H1 (cell line): ENCODE data around the gene SSC5D. TPM values are rescaled to one million over a fixed set of nuclear protein-coding genes. Genes with fewer than 3 reads are reported as not detected.

ENCODE experiments used
- CTCF ChIA-PET: fragments of 300-600 bp; sonication (Branson Sonifier 250); formaldehyde crosslinking; loops from one replicate; lab custom pipeline; 2021; ENCODE audit not compliant: partially characterized antibody; lab: Charles Lee
- POLR2A ChIA-PET: fragments of 300-600 bp; sonication (Branson Sonifier 250); formaldehyde crosslinking; loops from one replicate; lab custom pipeline; 2021; ENCODE audit warnings: inconsistent platforms; ENCODE audit not compliant: partially characterized antibody; lab: Charles Lee
- DNase-seq, 2 experiments: peaks; one replicate each; pipeline versions ENCODE4 v3.0.0 to v3.0.0-alpha.2; 2010 to 2022; ENCODE audit warnings: low spot score in 2 of 2, low read depth in 1 of 2, mixed read lengths in 1 of 2
- FAIRE-seq: peaks from 2 replicates; lab custom pipeline; 2011; peaks lifted over from hg19 to GRCh38; lab: Jason Lieb, UNC
- H2AFZ ChIP-seq: 2 replicates; pipeline ENCODE4 v1.8.1; 2012; ENCODE audit warnings: low read length, inconsistent platforms
- H2AK5ac ChIP-seq: 2 replicates; pipeline ENCODE4 v1.6.1; 2013; ENCODE audit warnings: low read depth, low read length
- H2BK120ac ChIP-seq: replicated peaks from 2 replicates; pipeline ENCODE3; 2013; ENCODE audit warnings: low read depth, low read length, inconsistent platforms
- H2BK12ac ChIP-seq: 2 replicates; pipeline ENCODE4 v1.6.1; 2013; ENCODE audit warnings: low read depth, low read length
- H2BK15ac ChIP-seq: 2 replicates; pipeline ENCODE4 v1.6.1; 2013; ENCODE audit warnings: low read length
- H2BK20ac ChIP-seq: 2 replicates; pipeline ENCODE4 v1.6.1; 2013; ENCODE audit warnings: low read length
- H2BK5ac ChIP-seq: 2 replicates; pipeline ENCODE4 v1.6.1; 2013; ENCODE audit warnings: low read depth, low read length
- H3K14ac ChIP-seq: 2 replicates; pipeline ENCODE4 v1.6.1; 2013; ENCODE audit warnings: inconsistent platforms; ENCODE audit not compliant: insufficient read length
- H3K18ac ChIP-seq: 2 replicates; pipeline ENCODE4 v1.6.1; 2013; ENCODE audit warnings: low read length; ENCODE audit errors: extremely low read depth
- H3K23ac ChIP-seq: 2 replicates; pipeline ENCODE4 v1.6.1; 2013; ENCODE audit warnings: inconsistent platforms; ENCODE audit not compliant: insufficient read length
- H3K23me2 ChIP-seq: 2 replicates; pipeline ENCODE4 v1.6.1; 2013; ENCODE audit warnings: low read depth, low read length
- H3K27ac ChIP-seq: 2 replicates; pipeline ENCODE4 v1.6.1; 2011; ENCODE audit warnings: low read depth, low read length, inconsistent platforms
- H3K27me3 ChIP-seq, 4 experiments: replicated peaks in 1 of 4; 1 replicate in 1 of 4; 2 replicates in 3 of 4; pipeline versions ENCODE4 v1.6.1 to v1.8.1; 2011 to 2013; ENCODE audit warnings: low read length in 3 of 4, mild to moderate bottlenecking in 3 of 4, inconsistent platforms in 2 of 4, mixed read lengths in 2 of 4, moderate library complexity in 1 of 4; ENCODE audit not compliant: control insufficient read depth in 3 of 4, insufficient read depth in 3 of 4; ENCODE audit errors: extremely low read depth in 1 of 4
- H3K36me3 ChIP-seq, 4 experiments: 2 replicates each; pipeline versions ENCODE4 v1.6.1 to v1.8.1; 2011 to 2013; ENCODE audit warnings: mild to moderate bottlenecking in 4 of 4, low read length in 3 of 4, moderate library complexity in 2 of 4, control low read depth in 1 of 4, inconsistent platforms in 1 of 4; ENCODE audit not compliant: insufficient read depth in 4 of 4, control insufficient read depth in 2 of 4
- H3K4ac ChIP-seq: replicated peaks from 2 replicates; pipeline ENCODE3; 2013; ENCODE audit warnings: low read length, low read depth, mixed read lengths, inconsistent platforms; ENCODE audit not compliant: insufficient read length
- H3K4me1 ChIP-seq, 4 experiments: replicated peaks in 1 of 4; 1 replicate in 1 of 4; 2 replicates in 3 of 4; pipeline versions ENCODE4 v1.6.1 to v1.8.1; 2011 to 2013; ENCODE audit warnings: low read length in 3 of 4, inconsistent platforms in 2 of 4, mixed read lengths in 1 of 4; ENCODE audit not compliant: insufficient read depth in 4 of 4, control insufficient read depth in 3 of 4
- H3K4me2 ChIP-seq, 2 experiments: 2 replicates each; pipeline versions ENCODE4 v1.6.1 to v1.8.1; 2011 to 2013; ENCODE audit warnings: low read depth in 2 of 2, low read length in 2 of 2, control low read depth in 1 of 2, inconsistent platforms in 1 of 2, mild to moderate bottlenecking in 1 of 2; ENCODE audit not compliant: insufficient read depth in 1 of 2
- H3K4me3 ChIP-seq, 4 experiments: fragments of 200-600, 300-600 bp in 1 of 4; sonication (generic), shearing (Covaris generic), sonication (Bioruptor Twin) in 1 of 4; 2 replicates each; pipeline versions ENCODE4 v1.5.1 to v1.8.1; 2011 to 2016; ENCODE audit warnings: low read length in 4 of 4, low read depth in 3 of 4, control low read depth in 2 of 4, inconsistent platforms in 2 of 4, mild to moderate bottlenecking in 2 of 4, mixed read lengths in 1 of 4, moderate library complexity in 1 of 4; ENCODE audit not compliant: insufficient read depth in 2 of 4; ENCODE audit errors: extremely low read depth in 1 of 4
- H3K56ac ChIP-seq: replicated peaks from 2 replicates; pipeline ENCODE3; 2013; ENCODE audit warnings: low read depth, mild to moderate bottlenecking, mixed read lengths, low read length, inconsistent platforms; ENCODE audit not compliant: insufficient read length
- H3K79me1 ChIP-seq: 2 replicates; pipeline ENCODE4 v1.6.1; 2013; ENCODE audit warnings: low read depth, low read length, control low read depth
- H3K79me2 ChIP-seq, 2 experiments: 2 replicates each; pipeline versions ENCODE4 v1.6.1 to v1.8.1; 2012 to 2013; ENCODE audit warnings: low read length in 2 of 2, mild to moderate bottlenecking in 2 of 2, inconsistent platforms in 1 of 2; ENCODE audit not compliant: insufficient read depth in 2 of 2, control insufficient read depth in 1 of 2
- H3K9ac ChIP-seq, 4 experiments: replicated peaks in 1 of 4; 1 replicate in 1 of 4; 2 replicates in 3 of 4; pipeline versions ENCODE4 v1.6.1 to v1.8.1; 2011 to 2013; ENCODE audit warnings: low read depth in 3 of 4, low read length in 3 of 4, control low read depth in 2 of 4, mild to moderate bottlenecking in 2 of 4, moderate library complexity in 2 of 4, inconsistent platforms in 1 of 4; ENCODE audit errors: extremely low read depth in 1 of 4
- H3K9me3 ChIP-seq, 2 experiments: 2 replicates each; pipeline versions ENCODE4 v1.6.1 to v1.8.1; 2012 to 2013; ENCODE audit warnings: mild to moderate bottlenecking in 2 of 2, moderate library complexity in 2 of 2, control low read depth in 1 of 2, inconsistent platforms in 1 of 2, low read depth in 1 of 2, low read length in 1 of 2, mixed read lengths in 1 of 2; ENCODE audit not compliant: insufficient read depth in 2 of 2
- H4K20me1 ChIP-seq, 2 experiments: replicated peaks in 1 of 2; 2 replicates each; pipeline versions ENCODE3 to v1.8.1; 2011 to 2013; ENCODE audit warnings: inconsistent platforms in 2 of 2, low read length in 2 of 2, mild to moderate bottlenecking in 1 of 2; ENCODE audit not compliant: insufficient read depth in 2 of 2, control insufficient read depth in 1 of 2
- H4K5ac ChIP-seq: 2 replicates; pipeline ENCODE4 v1.6.1; 2013; ENCODE audit warnings: low read length, low read depth, mixed read lengths, inconsistent platforms; ENCODE audit not compliant: insufficient read length
- H4K8ac ChIP-seq: 2 replicates; pipeline ENCODE4 v1.8.0; 2013; ENCODE audit warnings: mild to moderate bottlenecking, moderate library complexity, low read length, inconsistent platforms; ENCODE audit not compliant: insufficient read depth; ENCODE audit errors: extremely low read depth
- H4K91ac ChIP-seq: replicated peaks from 2 replicates; pipeline ENCODE3; 2013; ENCODE audit warnings: low read length, mixed read lengths, inconsistent platforms; ENCODE audit not compliant: insufficient read length
- BCL11A ChIP-seq, 2 experiments: IDR thresholded peaks; one replicate each; pipeline ENCODE4 v1.6.1; 2011; ENCODE audit warnings: low read depth in 2 of 2, low read length in 2 of 2, mild to moderate bottlenecking in 2 of 2
- WGBS, 2 experiments: shearing (Covaris generic) in 1 of 2; methylation state at CpG; one replicate each; pipeline versions ENCODE4 v1.1.6 to v1.1.7; 2013 to 2015; ENCODE audit warnings: low lambda C conversion rate in 2 of 2, mixed read lengths in 2 of 2, inconsistent platforms in 1 of 2, low coverage in 1 of 2, missing lambda C conversion rate in 1 of 2; ENCODE audit not compliant: insufficient replicate concordance in 2 of 2, insufficient coverage in 1 of 2, insufficient read length in 1 of 2; ENCODE audit errors: extremely low coverage in 1 of 2, missing lambda C conversion rate in 1 of 2; 5-methylcytosine and 5-hydroxymethylcytosine counted together
- polyA plus RNA-seq, 7 experiments: library from polyadenylated mRNA; depleted of rRNA in 3 of 7; stranded (reverse) in 5 of 7; unstranded in 2 of 7; fragments of >200 nt in 5 of 7; fragments of 200-250 nt in 2 of 7; gene quantifications; 1 replicate in 5 of 7; 2 replicates in 1 of 7; 4 replicates in 1 of 7; pipeline versions ENCODE4 v1.2.1 to v1.2.3, GENCODE V29; 2011 to 2013; ENCODE audit warnings: missing spikeins in 2 of 7, mixed read lengths in 2 of 7
- total RNA-seq: library from RNA; stranded (reverse); fragmentation: NEBNext Ultra II Directional; extraction: Animal tissue kit (Norgen Biotek cat#: 25700); gene quantifications from 2 replicates; pipeline ENCODE4 v1.2.1, GENCODE V29; 2021

The SSC5D gene
- total and polyA plus RNA-seq, 2 of the 8 experiments (the other 6 are each of a cell fraction or from before 2014, with no cell fraction given), result 0.39 to 1.7 TPM

GRCh38 chr19:55486971-55487923 lies 989 bp upstream of the SSC5D start:
- H3K18ac ChIP-seq, result no peak overlapping the region; the same call in 1 of the 2 replicates
- H3K4me3 ChIP-seq, result no peak overlapping the region; a peak in 1 of 8 replicates
- peak overlapping the region; percentile 42; the same call in 1 of the 2 replicates for H4K8ac ChIP-seq

More at GRCh38 chr19:55486971-55487923, 989 bp upstream of the SSC5D start:
- DNase-seq (peak in 1 of 2 experiments; percentile 59), FAIRE-seq (no peak)
- no peak overlapping the region for H4K5ac ChIP-seq
- H2BK12ac ChIP-seq, result no peak overlapping the region
- 64% methylated on average over 19 of the region's 27 CpGs; no CpG with 5 or more reads in 1 of the 2 experiments for WGBS, 2 experiments
- peak overlapping the region; percentile 67 for H3K56ac ChIP-seq
- H2BK20ac ChIP-seq, result no peak overlapping the region; the same call in 1 of the 2 replicates
- peak overlapping the region; percentile 40 for H3K27ac ChIP-seq
- TF ChIP-seq BCL11A (IDR thresholded peaks at IDR 0.05; ENCODE audit: low read depth in 2 of 2, low read length in 2 of 2), result no peak
- H3K4me1 ChIP-seq, result peaks cover 0 to 47% (median 30%) of the 10 kb centered on the region in 4 experiments; a peak in 6 of 7 replicates
- H3K23me2 ChIP-seq, result peaks cover 11% of the 10 kb centered on the region
- H3K79me2 ChIP-seq, result peaks cover 0 to 5% of the 10 kb centered on the region in 2 experiments; a peak in 1 of 4 replicates
- CTCF ChIA-PET, result interaction anchor here (0.5 to 3.3 kb wide), 10 partner anchors 11 to 226 kb away, joined by 3 to 28 read pairs (median 4); no protein-coding TSS in a partner anchor
- no peak overlapping the region for H2AFZ ChIP-seq
- peaks cover 0 to 10% (median 0%) of the 10 kb centered on the region in 4 experiments; a peak in 2 of 8 replicates for H3K36me3 ChIP-seq
- no peaks in the 10 kb centered on the region; a peak in 2 of 7 replicates for H3K27me3 ChIP-seq
- H3K14ac ChIP-seq, result no peak overlapping the region
- H3K9ac ChIP-seq, result no peak overlapping the region
- H4K20me1 ChIP-seq, result peaks cover 0 to 6% of the 10 kb centered on the region in 2 experiments
- 0 out of 2 replicates have a peak overlapping the region, but pooled peaks have one; percentile 49 for H2BK5ac ChIP-seq
- peak overlapping the region; percentile 45 to 53 for H3K4me2 ChIP-seq
- no peak overlapping the region for H3K23ac ChIP-seq
- H4K91ac ChIP-seq, result no peak overlapping the region
- H3K9me3 ChIP-seq, result no peaks in the 10 kb centered on the region
- POLR2A ChIA-PET, result interaction anchor here (0.6 to 7.5 kb wide), 14 partner anchors 10 to 369 kb away, joined by 3 to 57 read pairs (median 4); partner anchors contain the start of genes UBE2S and ZNF628
- H3K79me1 ChIP-seq, result peaks cover 4% of the 10 kb centered on the region; the same call in 1 of the 2 replicates
- H2BK120ac ChIP-seq, result no peak overlapping the region
- H2AK5ac ChIP-seq, result no peak overlapping the region
- H3K4ac ChIP-seq, result peak overlapping the region; percentile 38
- no peak overlapping the region for H2BK15ac ChIP-seq
